Fibroblast of mammary gland (primary cell): ENCODE results near the gene PDS5B.
"Not testable (repeated sequence)": the region's sequence is repeated elsewhere in the genome, so short reads cannot be mapped to it uniquely, and the experiment has no call there.

Source experiments
- DNase-seq: peaks from one replicate; pipeline ENCODE4 v3.0.0-alpha.2; 2010; ENCODE audit warnings: low read depth
- H3K4me3 ChIP-seq: 2 replicates; pipeline ENCODE4 v1.5.1; 2011; ENCODE audit warnings: low read depth, mild to moderate bottlenecking, low read length, moderate library complexity; ENCODE audit not compliant: control insufficient read depth
- TF ChIP-seq, protein P1 (sequence below): conservative IDR thresholded peaks from 2 replicates; pipeline ENCODE4 v1.5.1; 2011; ENCODE audit warnings: low read depth, low read length, inconsistent platforms; ENCODE audit not compliant: control insufficient read depth, insufficient read depth

Gene PDS5B

DNA sequence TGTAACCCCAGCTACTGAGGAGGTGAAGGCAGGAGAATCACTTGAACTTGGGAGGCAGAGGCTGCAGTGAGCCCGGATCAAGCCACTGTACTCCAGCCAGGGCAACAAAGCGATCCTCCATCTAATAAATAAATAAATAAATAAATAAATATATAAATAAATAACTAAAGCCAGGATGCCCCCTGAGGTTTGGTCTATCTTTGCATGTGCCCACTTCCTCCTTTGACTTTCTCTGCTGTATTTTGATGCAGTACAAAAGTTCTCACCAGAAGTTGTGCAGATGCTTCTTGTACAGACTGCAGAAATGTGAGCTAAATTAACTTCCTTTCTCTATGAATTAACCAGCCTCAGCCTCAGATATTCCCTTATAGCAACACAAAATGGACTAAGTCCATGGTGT is 41.2 kb upstream of the PDS5B start:
- DNase-seq: no peak
- no peak overlapping the region for H3K4me3 ChIP-seq
- TF ChIP-seq, protein P1, sequence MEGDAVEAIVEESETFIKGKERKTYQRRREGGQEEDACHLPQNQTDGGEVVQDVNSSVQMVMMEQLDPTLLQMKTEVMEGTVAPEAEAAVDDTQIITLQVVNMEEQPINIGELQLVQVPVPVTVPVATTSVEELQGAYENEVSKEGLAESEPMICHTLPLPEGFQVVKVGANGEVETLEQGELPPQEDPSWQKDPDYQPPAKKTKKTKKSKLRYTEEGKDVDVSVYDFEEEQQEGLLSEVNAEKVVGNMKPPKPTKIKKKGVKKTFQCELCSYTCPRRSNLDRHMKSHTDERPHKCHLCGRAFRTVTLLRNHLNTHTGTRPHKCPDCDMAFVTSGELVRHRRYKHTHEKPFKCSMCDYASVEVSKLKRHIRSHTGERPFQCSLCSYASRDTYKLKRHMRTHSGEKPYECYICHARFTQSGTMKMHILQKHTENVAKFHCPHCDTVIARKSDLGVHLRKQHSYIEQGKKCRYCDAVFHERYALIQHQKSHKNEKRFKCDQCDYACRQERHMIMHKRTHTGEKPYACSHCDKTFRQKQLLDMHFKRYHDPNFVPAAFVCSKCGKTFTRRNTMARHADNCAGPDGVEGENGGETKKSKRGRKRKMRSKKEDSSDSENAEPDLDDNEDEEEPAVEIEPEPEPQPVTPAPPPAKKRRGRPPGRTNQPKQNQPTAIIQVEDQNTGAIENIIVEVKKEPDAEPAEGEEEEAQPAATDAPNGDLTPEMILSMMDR: no peak

DNA sequence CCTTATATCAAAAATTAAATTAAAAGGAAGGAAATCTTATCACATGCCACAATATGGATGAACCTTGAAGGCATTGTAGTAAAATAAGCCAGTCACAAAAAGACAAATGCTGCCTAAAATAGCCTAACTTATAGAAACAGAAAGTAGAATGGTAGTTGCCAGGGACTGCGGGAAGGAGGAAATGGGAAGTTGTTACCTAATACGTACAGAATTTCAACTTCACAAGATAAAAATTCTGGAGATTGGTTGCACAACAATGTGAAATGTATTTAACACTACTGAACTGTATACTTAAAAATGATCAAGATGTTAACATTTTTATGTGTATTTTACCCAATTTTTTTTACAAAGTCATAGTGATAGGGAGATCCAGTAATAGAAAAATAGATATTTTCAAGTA is 37.4 kb upstream of the PDS5B start:
- DNase-seq: peak; percentile 5
- TF ChIP-seq, protein P1: no peak
- no peak overlapping the region for H3K4me3 ChIP-seq

DNA sequence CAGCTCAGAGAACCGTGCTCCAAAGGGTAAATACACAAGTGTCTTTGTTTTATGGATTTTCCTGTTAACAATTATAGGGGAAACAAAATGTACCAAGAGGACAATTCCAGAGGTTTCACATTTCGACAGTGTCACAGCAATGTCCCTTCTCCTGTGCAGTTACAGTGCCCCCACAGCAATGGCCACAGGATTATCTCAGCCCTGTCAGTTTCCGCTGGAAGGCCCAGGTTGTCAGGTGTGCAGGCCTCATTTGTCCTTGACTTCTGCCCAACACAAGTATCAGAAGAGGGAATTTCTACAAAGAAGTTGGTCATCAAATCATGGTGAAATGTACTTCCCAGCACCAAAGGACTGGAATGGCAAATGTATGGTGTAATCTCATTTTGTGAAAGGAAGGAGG is 36.5 kb upstream of the PDS5B start:
- H3K4me3 ChIP-seq: no peak overlapping the region
- TF ChIP-seq, protein P1: no peak
- no peak for DNase-seq

DNA sequence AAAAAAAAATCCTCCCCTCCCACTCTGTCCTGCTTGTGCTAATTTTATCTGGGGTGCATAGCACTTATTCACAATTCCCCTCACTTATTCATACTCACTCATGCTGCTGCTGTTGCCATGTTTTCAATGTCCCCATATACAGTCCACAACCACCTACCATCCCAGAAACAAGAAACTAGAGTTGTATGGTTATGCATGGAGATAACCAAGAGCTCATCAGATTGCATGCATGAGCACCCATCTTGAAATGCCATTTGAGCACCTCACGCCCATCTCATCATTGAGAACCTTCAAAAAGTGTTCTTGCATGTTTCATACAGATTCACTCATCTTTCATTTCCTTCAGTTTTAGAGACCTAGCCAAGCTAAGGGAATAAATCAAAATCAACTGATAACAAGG is 32.5 kb upstream of the PDS5B start:
- DNase-seq: no peak
- TF ChIP-seq, protein P1: no peak
- no peak overlapping the region for H3K4me3 ChIP-seq

DNA sequence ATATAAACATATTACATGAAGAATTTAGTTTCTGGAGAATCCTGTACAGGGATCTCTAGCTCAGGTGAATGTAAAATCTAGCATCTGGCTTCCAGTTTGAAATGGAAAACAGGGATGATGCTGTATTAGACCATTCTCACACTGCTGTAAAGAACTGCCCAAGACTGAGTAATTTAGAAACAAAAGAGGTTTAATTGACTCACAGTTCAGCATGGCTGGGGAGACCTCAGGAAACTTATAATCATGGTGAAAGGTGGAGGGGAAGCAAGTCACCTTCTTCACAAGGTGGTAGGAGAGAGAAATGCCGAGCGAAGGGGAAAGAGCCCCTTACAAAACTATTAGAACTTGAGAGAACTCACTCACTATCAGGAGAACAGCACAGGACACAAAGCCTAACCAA is 30.6 kb upstream of the PDS5B start:
- DNase-seq: no peak
- TF ChIP-seq, protein P1: no peak
- H3K4me3 ChIP-seq: no peak overlapping the region

DNA sequence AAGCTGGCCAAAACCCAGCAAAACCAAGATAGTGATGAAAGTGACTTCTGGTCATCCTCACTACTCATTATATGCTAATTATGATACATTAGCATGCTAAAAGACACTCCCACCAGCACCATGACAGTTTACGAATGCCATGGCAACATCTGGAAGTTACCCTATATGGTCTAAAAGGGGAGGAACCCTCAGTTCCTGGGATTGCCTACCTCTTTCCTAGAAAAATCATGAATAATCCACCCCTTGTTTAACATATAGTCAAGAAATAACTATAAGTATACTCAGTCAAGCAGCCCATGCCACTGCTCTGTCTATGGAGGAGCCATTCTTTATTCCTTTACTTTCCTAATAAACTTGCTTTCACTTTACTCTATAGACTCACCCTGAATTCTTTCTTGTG is 25.4 kb upstream of the PDS5B start:
- not testable (repeated sequence) for DNase-seq, H3K4me3 ChIP-seq

DNA sequence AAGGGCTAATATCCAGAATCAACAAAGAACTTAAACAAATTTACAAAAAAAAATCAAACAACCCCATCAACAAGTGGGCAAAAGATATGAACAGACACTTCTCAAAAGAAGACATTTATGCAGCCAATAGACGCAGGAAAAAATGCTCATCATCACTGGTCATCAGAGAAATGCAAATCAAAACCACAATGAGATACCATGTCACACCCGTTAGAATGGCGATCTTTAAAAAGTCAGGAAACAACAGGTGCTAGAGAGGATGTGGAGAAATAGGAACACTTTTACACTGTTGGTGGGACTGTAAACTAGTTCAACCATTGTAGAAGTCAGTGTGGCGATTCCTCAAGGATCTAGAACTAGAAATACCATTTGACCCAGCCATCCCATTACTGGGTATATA is 10.6 kb upstream of the PDS5B start:
- not testable (repeated sequence) for DNase-seq

DNA sequence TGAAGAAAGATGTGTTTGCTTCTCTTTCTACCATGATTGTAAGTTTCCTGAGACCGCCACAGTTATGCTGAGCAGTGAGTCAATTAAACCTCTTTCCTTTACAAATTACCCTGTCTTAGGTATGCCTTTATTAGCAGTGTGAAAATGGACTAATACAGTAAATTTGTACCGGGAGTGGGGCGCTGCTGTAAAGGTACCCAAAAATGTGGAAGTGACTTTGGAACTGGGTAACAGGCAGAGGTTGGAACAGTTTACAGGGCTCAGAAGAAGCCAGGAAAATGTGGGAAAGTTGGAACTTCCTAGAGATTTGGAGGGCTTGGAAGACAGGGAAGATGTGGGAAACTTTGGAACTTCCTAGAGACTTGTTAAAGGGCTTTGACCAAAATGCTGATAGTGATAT is 9.2 kb upstream of the PDS5B start:
- no peak for DNase-seq
- TF ChIP-seq, protein P1: no peak
- no peak overlapping the region for H3K4me3 ChIP-seq

More for the DNA sequence above, 10.6 kb upstream of the PDS5B start:
- H3K4me3 ChIP-seq: not testable (repeated sequence)
